PFSK-1 (cell line): ENCODE data around the gene FLT4.

Experiments used
- FOXP2 ChIP-seq: optimal IDR thresholded peaks from 2 replicates; pipeline ENCODE3; 2011; ENCODE audit warnings: borderline replicate concordance, control low read depth, inconsistent platforms; ENCODE audit not compliant: insufficient read depth; ENCODE audit errors: extremely low read length, extremely low read depth
- POLR2AphosphoS5 ChIP-seq: IDR thresholded peaks from 2 replicates; pipeline ENCODE4 v1.6.1; 2012; ENCODE audit warnings: low read depth, mild to moderate bottlenecking, control low read depth, low read length, moderate library complexity
- REST ChIP-seq, 2 experiments: IDR thresholded peaks; 2 replicates each; pipeline versions ENCODE4 v1.6.1 to v1.8.0; 2011 to 2012; ENCODE audit warnings: low read depth in 2 of 2, low read length in 2 of 2, control low read depth in 1 of 2, inconsistent platforms in 1 of 2, mild to moderate bottlenecking in 1 of 2, moderate library complexity in 1 of 2; ENCODE audit not compliant: insufficient read depth in 1 of 2
- SIN3A ChIP-seq: IDR thresholded peaks from 2 replicates; pipeline ENCODE4 v1.6.1; 2012; ENCODE audit warnings: mild to moderate bottlenecking, low read length, moderate library complexity, borderline replicate concordance; ENCODE audit not compliant: insufficient read depth
- TAF1 ChIP-seq: IDR thresholded peaks from 2 replicates; pipeline ENCODE4 v1.6.1; 2012; ENCODE audit warnings: low read length, control low read depth, borderline replicate concordance; ENCODE audit not compliant: insufficient read depth

The FLT4 gene

GRCh38 chr5:180605554-180606214 lies 43.7 kb downstream of the FLT4 start:
- TF ChIP-seq TAF1 (no peak), SIN3A (no peak), REST (IDR thresholded peaks at IDR 0.05; ENCODE audit: insufficient read depth in 1 of 2, low read depth in 2 of 2, low read length in 2 of 2) (no peak), FOXP2 (no peak), POLR2AphosphoS5 (no peak)

- TF ChIP-seq REST (IDR thresholded peaks at IDR 0.05; ENCODE audit: insufficient read depth in 1 of 2, low read depth in 2 of 2, low read length in 2 of 2), result no peak
- no peak for TF ChIP-seq SIN3A
- TF ChIP-seq TAF1, result no peak
- TF ChIP-seq POLR2AphosphoS5, result no peak
- no peak for TF ChIP-seq FOXP2
Observed at GRCh38 chr5:180604271-180604670, 45.1 kb downstream of the FLT4 start.

GRCh38 chr5:180603076-180603594 lies 46.3 kb downstream of the FLT4 start:
- TF ChIP-seq FOXP2, result no peak
- TF ChIP-seq POLR2AphosphoS5, result no peak
- no peak for TF ChIP-seq SIN3A
- TF ChIP-seq TAF1, result no peak
- no peak for TF ChIP-seq REST (IDR thresholded peaks at IDR 0.05; ENCODE audit: insufficient read depth in 1 of 2, low read depth in 2 of 2, low read length in 2 of 2)

GRCh38 chr5:180602481-180603075 lies 46.8 kb downstream of the FLT4 start:
- no peak for TF ChIP-seq SIN3A
- TF ChIP-seq FOXP2, result no peak
- no peak for TF ChIP-seq POLR2AphosphoS5
- TF ChIP-seq REST (IDR thresholded peaks at IDR 0.05; ENCODE audit: insufficient read depth in 1 of 2, low read depth in 2 of 2, low read length in 2 of 2), result no peak
- TF ChIP-seq TAF1, result no peak
